IMR-90 (cell line): ENCODE measurements around the gene TEX261. TPM values are rescaled to one million over a fixed set of nuclear protein-coding genes. Genes with fewer than 3 reads are reported as not detected.

ENCODE experiments used
- ATAC-seq: fragments of 200-7000 bp; cut with Tn5 transposase; 2 replicates; pipeline ENCODE4 v1.9.1; 2020; ENCODE audit warnings: low read depth, mild to moderate bottlenecking, moderate library complexity
- BruUV-seq: library from RNA; stranded (reverse); fragments of 400-500 nt; replicated peaks from 2 replicates; lab custom pipeline; 2021; lab: Mats Ljungman, UMichigan
- CTCF ChIA-PET: fragments of 300-600 bp; formaldehyde crosslinking; extraction: SDS; loops from one replicate; lab custom pipeline; 2021; ENCODE audit warnings: antibody characterized with exemption; lab: Yijun Ruan, JAX
- POLR2A ChIA-PET: fragments of 300-600 bp; sonication (Branson Sonifier 250); formaldehyde crosslinking; loops from one replicate; lab custom pipeline; 2022; ENCODE audit warnings: antibody characterized with exemption; ENCODE audit not compliant: unreplicated experiment; lab: Charles Lee
- DNase-seq: peaks from one replicate; pipeline ENCODE4 v3.0.0; 2013
- H2AFZ ChIP-seq: replicated peaks from 2 replicates; pipeline ENCODE3; 2013; ENCODE audit warnings: low read length, mild to moderate bottlenecking; ENCODE audit not compliant: poor library complexity
- H2AK5ac ChIP-seq: 2 replicates; pipeline ENCODE4 v1.6.1; 2013; ENCODE audit warnings: low read depth, low read length, inconsistent platforms
- H2AK9ac ChIP-seq: replicated peaks from 2 replicates; pipeline ENCODE3; 2013; ENCODE audit warnings: mild to moderate bottlenecking, low read depth, low read length, moderate library complexity; ENCODE audit not compliant: poor library complexity
- H2BK120ac ChIP-seq: 2 replicates; pipeline ENCODE4 v1.6.1; 2013; ENCODE audit warnings: low read depth, low read length, inconsistent platforms
- H2BK15ac ChIP-seq: 3 replicates; pipeline ENCODE4 v1.6.1; 2013; ENCODE audit warnings: low read depth, low read length, inconsistent platforms
- H2BK20ac ChIP-seq: 2 replicates; pipeline ENCODE4 v1.6.1; 2013; ENCODE audit warnings: low read depth, mild to moderate bottlenecking, inconsistent platforms, low read length, moderate library complexity
- H2BK5ac ChIP-seq: 2 replicates; pipeline ENCODE4 v1.6.1; 2013; ENCODE audit warnings: mild to moderate bottlenecking, low read depth, low read length, inconsistent platforms; ENCODE audit not compliant: poor library complexity, severe bottlenecking
- H3K14ac ChIP-seq: replicated peaks from 2 replicates; pipeline ENCODE4 v1.6.1; 2013; ENCODE audit warnings: low read depth, low read length, inconsistent platforms
- H3K18ac ChIP-seq: 2 replicates; pipeline ENCODE4 v1.6.1; 2013; ENCODE audit warnings: low read depth, low read length, control low read depth
- H3K23ac ChIP-seq: 2 replicates; pipeline ENCODE4 v1.6.1; 2013; ENCODE audit warnings: low read depth, low read length, inconsistent platforms
- H3K27ac ChIP-seq: 2 replicates; pipeline ENCODE4 v1.5.1; 2013; ENCODE audit warnings: mild to moderate bottlenecking, control low read depth, low read length; ENCODE audit not compliant: insufficient read depth
- H3K27me3 ChIP-seq: 2 replicates; pipeline ENCODE4 v1.6.1; 2013; ENCODE audit warnings: low read length; ENCODE audit not compliant: control insufficient read depth, insufficient read depth
- H3K36me3 ChIP-seq: 2 replicates; pipeline ENCODE4 v1.6.1; 2013; ENCODE audit warnings: low read length, mixed read lengths; ENCODE audit not compliant: control insufficient read depth, insufficient read depth
- H3K4ac ChIP-seq: 2 replicates; pipeline ENCODE4 v1.6.1; 2013; ENCODE audit warnings: low read depth, low read length, inconsistent platforms
- H3K4me1 ChIP-seq: 2 replicates; pipeline ENCODE4 v1.6.1; 2013; ENCODE audit warnings: low read length, mixed read lengths; ENCODE audit not compliant: control insufficient read depth, insufficient read depth
- H3K4me2 ChIP-seq: 2 replicates; pipeline ENCODE4 v1.6.1; 2013; ENCODE audit warnings: low read depth, mild to moderate bottlenecking, control low read depth, low read length, moderate library complexity
- H3K4me3 ChIP-seq: 2 replicates; pipeline ENCODE4 v1.5.1; 2013; ENCODE audit warnings: low read depth, mild to moderate bottlenecking, control low read depth, low read length, moderate library complexity; ENCODE audit not compliant: insufficient read depth
- H3K56ac ChIP-seq: 2 replicates; pipeline ENCODE4 v1.6.1; 2013; ENCODE audit warnings: low read length, inconsistent platforms; ENCODE audit not compliant: insufficient read depth; ENCODE audit errors: extremely low read depth
- H3K79me1 ChIP-seq, 2 experiments: 2 replicates each; pipeline ENCODE4 v1.6.1; 2013; ENCODE audit warnings: low read length in 2 of 2, inconsistent platforms in 1 of 2, low read depth in 1 of 2
- H3K9ac ChIP-seq: 2 replicates; pipeline ENCODE4 v1.6.1; 2013; ENCODE audit warnings: low read depth, low read length, control low read depth
- H3K9me1 ChIP-seq: 2 replicates; pipeline ENCODE4 v1.6.1; 2013; ENCODE audit warnings: low read length, inconsistent platforms; ENCODE audit not compliant: insufficient read depth
- H3K9me3 ChIP-seq: 2 replicates; pipeline ENCODE4 v1.6.1; 2013; ENCODE audit warnings: low read length; ENCODE audit not compliant: control insufficient read depth, insufficient read depth
- H4K20me1 ChIP-seq: 2 replicates; pipeline ENCODE4 v1.6.1; 2013; ENCODE audit warnings: low read length, inconsistent platforms; ENCODE audit not compliant: insufficient read depth
- H4K5ac ChIP-seq: 2 replicates; pipeline ENCODE4 v1.6.1; 2013; ENCODE audit warnings: mild to moderate bottlenecking, low read depth, low read length, control low read depth
- H4K8ac ChIP-seq, 2 experiments: 2 replicates each; pipeline ENCODE4 v1.6.1; 2013; ENCODE audit warnings: low read depth in 2 of 2, low read length in 2 of 2, control low read depth in 1 of 2, inconsistent platforms in 1 of 2
- H4K91ac ChIP-seq: 2 replicates; pipeline ENCODE4 v1.6.1; 2013; ENCODE audit warnings: low read depth, low read length, inconsistent platforms; ENCODE audit not compliant: insufficient read depth
- CTCF ChIP-seq: conservative IDR thresholded peaks from 2 replicates; pipeline ENCODE4 v1.5.1; 2012; ENCODE audit warnings: mild to moderate bottlenecking, low read depth, low read length, improper control_type of control experiment
- ELK1 ChIP-seq: fragments of 150-350 bp; IDR thresholded peaks from 2 replicates; pipeline ENCODE4 v1.6.1; 2016; ENCODE audit warnings: low read depth, mild to moderate bottlenecking, low read length, moderate library complexity, borderline replicate concordance
- MAFK ChIP-seq: IDR thresholded peaks from 2 replicates; pipeline ENCODE4 v1.6.1; 2012; ENCODE audit warnings: low read depth, low read length, improper control_type of control experiment
- MAZ ChIP-seq: IDR thresholded peaks from 2 replicates; pipeline ENCODE4 v1.6.1; 2012; ENCODE audit warnings: low read depth, mild to moderate bottlenecking, low read length, improper control_type of control experiment, moderate library complexity, borderline replicate concordance
- MXI1 ChIP-seq: IDR thresholded peaks from 2 replicates; pipeline ENCODE4 v1.6.1; 2012; ENCODE audit warnings: low read depth, mild to moderate bottlenecking, low read length, moderate library complexity, borderline replicate concordance
- RAD21 ChIP-seq: IDR thresholded peaks from 2 replicates; pipeline ENCODE4 v1.6.1; 2012; ENCODE audit warnings: low read length, improper control_type of control experiment
- RCOR1 ChIP-seq: IDR thresholded peaks from 2 replicates; pipeline ENCODE4 v1.6.1; 2012; ENCODE audit warnings: mild to moderate bottlenecking, low read length, improper control_type of control experiment; ENCODE audit not compliant: insufficient replicate concordance
- RFX5 ChIP-seq: IDR thresholded peaks from 2 replicates; pipeline ENCODE4 v1.8.0; 2012; ENCODE audit warnings: low read depth, mild to moderate bottlenecking, low read length, moderate library complexity
- USF2 ChIP-seq: fragments of 150-350 bp; IDR thresholded peaks from 2 replicates; pipeline ENCODE4 v1.6.1; 2017; ENCODE audit warnings: mild to moderate bottlenecking, antibody characterized with exemption, low read length, low read depth
- WGBS, 2 experiments: methylation state at CpG; one replicate each; pipeline versions ENCODE4 v1.1.5 to v1.1.7; 2013; ENCODE audit warnings: missing lambda C conversion rate in 2 of 2; ENCODE audit not compliant: insufficient read length in 1 of 2; ENCODE audit errors: extremely low coverage in 2 of 2; 5-methylcytosine and 5-hydroxymethylcytosine counted together
- dilution Hi-C: fragments of 300-500 bp; cut with HindIII; formaldehyde crosslinking; loops from one replicate; pipeline ENCODE4 v1.14.3; 2018; ENCODE audit warnings: low sequenced_read_pairs; ENCODE audit not compliant: unreplicated experiment
- in situ Hi-C: fragments of 300-500 bp; cut with MboI; formaldehyde crosslinking; loops from 3 replicates; pipeline ENCODE4 v1.14.3; 2019; ENCODE audit warnings: low sequenced_read_pairs, inconsistent platforms, mixed read lengths
- intact Hi-C: fragments of 100-400 bp; cut with micrococcal nuclease; formaldehyde crosslinking; loops from 2 replicates; pipeline ENCODE4 v1.10.0; 2022
- polyA plus RNA-seq, 3 experiments: library from polyadenylated mRNA; depleted of rRNA; stranded (reverse); fragments of >200 nt; gene quantifications; 2 replicates each; pipeline ENCODE4 v1.2.3, GENCODE V29; 2012; ENCODE audit warnings: low replicate concordance in 1 of 3
- total RNA-seq: library from RNA; depleted of rRNA; stranded (reverse); fragments of >200 nt; gene quantifications from 2 replicates; pipeline ENCODE4 v1.2.3, GENCODE V29; 2012

TEX261 gene
- total and polyA plus RNA-seq, 2 of the 4 experiments (the other 2 are of a cell fraction) = 26.3 to 69.8 TPM

- no peak for TF ChIP-seq USF2
These were observed 57.5 kb downstream of the TEX261 start (continued) for GRCh38 chr2:70936979-70937811.

GRCh38 chr2:70936165-70936978 is 58.3 kb downstream of the TEX261 start:
- H4K5ac ChIP-seq = no peak overlapping the region
- no peaks in the 10 kb centered on the region for H3K79me1 ChIP-seq
- H2BK15ac ChIP-seq = no peak overlapping the region
- H3K9me1 ChIP-seq = no peaks in the 10 kb centered on the region
- no peaks in the 10 kb centered on the region for H3K4me1 ChIP-seq
- no peak overlapping the region for H3K4me3 ChIP-seq
- H3K14ac ChIP-seq = no peak overlapping the region
- POLR2A ChIA-PET = no interaction called here
- no peak for DNase-seq
- dilution Hi-C loops (no loop called here), in situ Hi-C loops (no loop called here), intact Hi-C loops (no loop called here)
- no peaks in the 10 kb centered on the region for H3K36me3 ChIP-seq
- no peak overlapping the region for H3K18ac ChIP-seq
- H3K4me2 ChIP-seq = no peak overlapping the region
- 90% methylated on average over 4 of the region's 10 CpGs; no CpG with 5 or more reads in 1 of the 2 experiments for WGBS, 2 experiments
- no peak overlapping the region for H2AK9ac ChIP-seq
- H3K9me3 ChIP-seq = no peaks in the 10 kb centered on the region
- no peak overlapping the region for H3K27ac ChIP-seq
- no peak overlapping the region for H2BK120ac ChIP-seq
- H3K4ac ChIP-seq = no peak overlapping the region
- no peak overlapping the region for H4K8ac ChIP-seq
- no peak overlapping the region for H2BK5ac ChIP-seq
- H2BK20ac ChIP-seq = no peak overlapping the region
- H4K20me1 ChIP-seq = no peaks in the 10 kb centered on the region; the same call in none of the 2 replicates
- H3K23ac ChIP-seq = no peak overlapping the region
- no TSS peak for BruUV-seq
- no peak for ATAC-seq
- CTCF ChIA-PET = interaction anchor here (1.3 kb wide), 1 partner anchor 9 kb away, joined by 4 read pairs; no protein-coding TSS in a partner anchor
- no peak overlapping the region for H2AK5ac ChIP-seq
- H2AFZ ChIP-seq = peak overlapping the region; percentile 43
- H3K56ac ChIP-seq = no peak overlapping the region
- no peak overlapping the region for H4K91ac ChIP-seq
- peaks cover 3% of the 10 kb centered on the region; the same call in 1 of the 2 replicates for H3K27me3 ChIP-seq
- H3K9ac ChIP-seq = no peak overlapping the region
- TF ChIP-seq MXI1 = no peak
- TF ChIP-seq RAD21 = no peak
- TF ChIP-seq RFX5 = no peak
- TF ChIP-seq RCOR1 = no peak
- TF ChIP-seq MAZ = no peak
- TF ChIP-seq CTCF = no peak
- no peak for TF ChIP-seq ELK1
- TF ChIP-seq MAFK = no peak
